ENCODE results near the gene MEIS1.

GRCh38 chr2:66532972-66533868, 98.3 kb downstream of the MEIS1 start:
- no peak for TF ChIP-seq EZH2phosphoT487 (IDR thresholded peaks at IDR 0.05; ENCODE audit: borderline replicate concordance, low read length)
- TF ChIP-seq, protein P1, sequence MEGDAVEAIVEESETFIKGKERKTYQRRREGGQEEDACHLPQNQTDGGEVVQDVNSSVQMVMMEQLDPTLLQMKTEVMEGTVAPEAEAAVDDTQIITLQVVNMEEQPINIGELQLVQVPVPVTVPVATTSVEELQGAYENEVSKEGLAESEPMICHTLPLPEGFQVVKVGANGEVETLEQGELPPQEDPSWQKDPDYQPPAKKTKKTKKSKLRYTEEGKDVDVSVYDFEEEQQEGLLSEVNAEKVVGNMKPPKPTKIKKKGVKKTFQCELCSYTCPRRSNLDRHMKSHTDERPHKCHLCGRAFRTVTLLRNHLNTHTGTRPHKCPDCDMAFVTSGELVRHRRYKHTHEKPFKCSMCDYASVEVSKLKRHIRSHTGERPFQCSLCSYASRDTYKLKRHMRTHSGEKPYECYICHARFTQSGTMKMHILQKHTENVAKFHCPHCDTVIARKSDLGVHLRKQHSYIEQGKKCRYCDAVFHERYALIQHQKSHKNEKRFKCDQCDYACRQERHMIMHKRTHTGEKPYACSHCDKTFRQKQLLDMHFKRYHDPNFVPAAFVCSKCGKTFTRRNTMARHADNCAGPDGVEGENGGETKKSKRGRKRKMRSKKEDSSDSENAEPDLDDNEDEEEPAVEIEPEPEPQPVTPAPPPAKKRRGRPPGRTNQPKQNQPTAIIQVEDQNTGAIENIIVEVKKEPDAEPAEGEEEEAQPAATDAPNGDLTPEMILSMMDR (conservative IDR thresholded peaks at IDR 0.05; ENCODE audit: low read depth, low read length) = no peak
